Ovary (tissue), 3 donors: Measurements from ENCODE around the gene FUT1.

Source experiments
- EP300 ChIP-seq: sonication (generic); formaldehyde crosslinking; IDR thresholded peaks from one replicate; pipeline ENCODE4 v1.6.1; 2017; ENCODE audit warnings: antibody characterized with exemption
- POLR2A ChIP-seq: fragments of 450-650 bp; IDR thresholded peaks from one replicate; pipeline ENCODE4 v1.6.1; 2017; ENCODE audit warnings: antibody characterized with exemption, mild to moderate bottlenecking, moderate library complexity
- TF ChIP-seq, protein P1 (sequence below), 3 donors: fragments of 450-650 bp in 2 of 3; fragments of 200-600 bp in 1 of 3; IDR thresholded peaks; one replicate each; pipeline versions ENCODE4 v1.5.1 to v1.8.0; 2016 to 2022; ENCODE audit warnings: antibody characterized with exemption in 3 of 3, mild to moderate bottlenecking in 1 of 3
- donor health status: DM: no; HTN: no; CAD: no.

DNA sequence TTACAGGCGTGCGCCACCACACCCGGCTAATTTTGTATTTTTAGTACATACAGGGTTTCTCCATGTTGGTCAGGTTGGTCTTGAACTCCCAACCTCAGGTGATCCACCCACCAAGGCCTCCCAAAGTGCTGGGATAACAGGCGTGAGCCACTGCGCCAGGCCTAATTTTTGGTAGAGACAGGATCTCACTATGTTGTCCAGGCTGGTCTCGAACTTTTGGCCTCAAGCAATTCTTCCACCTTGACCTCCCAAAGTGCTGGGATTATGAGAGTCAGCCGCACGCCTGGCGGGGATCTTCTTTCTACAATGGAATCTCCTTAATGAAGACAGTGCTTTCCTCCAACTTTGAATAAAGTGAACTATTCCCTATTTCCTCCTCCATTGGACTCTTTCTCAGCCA lies 17.8 kb downstream of the FUT1 start:
- TF ChIP-seq, protein P1, sequence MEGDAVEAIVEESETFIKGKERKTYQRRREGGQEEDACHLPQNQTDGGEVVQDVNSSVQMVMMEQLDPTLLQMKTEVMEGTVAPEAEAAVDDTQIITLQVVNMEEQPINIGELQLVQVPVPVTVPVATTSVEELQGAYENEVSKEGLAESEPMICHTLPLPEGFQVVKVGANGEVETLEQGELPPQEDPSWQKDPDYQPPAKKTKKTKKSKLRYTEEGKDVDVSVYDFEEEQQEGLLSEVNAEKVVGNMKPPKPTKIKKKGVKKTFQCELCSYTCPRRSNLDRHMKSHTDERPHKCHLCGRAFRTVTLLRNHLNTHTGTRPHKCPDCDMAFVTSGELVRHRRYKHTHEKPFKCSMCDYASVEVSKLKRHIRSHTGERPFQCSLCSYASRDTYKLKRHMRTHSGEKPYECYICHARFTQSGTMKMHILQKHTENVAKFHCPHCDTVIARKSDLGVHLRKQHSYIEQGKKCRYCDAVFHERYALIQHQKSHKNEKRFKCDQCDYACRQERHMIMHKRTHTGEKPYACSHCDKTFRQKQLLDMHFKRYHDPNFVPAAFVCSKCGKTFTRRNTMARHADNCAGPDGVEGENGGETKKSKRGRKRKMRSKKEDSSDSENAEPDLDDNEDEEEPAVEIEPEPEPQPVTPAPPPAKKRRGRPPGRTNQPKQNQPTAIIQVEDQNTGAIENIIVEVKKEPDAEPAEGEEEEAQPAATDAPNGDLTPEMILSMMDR (IDR thresholded peaks at IDR 0.05), result no peak
- TF ChIP-seq POLR2A (no peak), EP300 (no peak)
